HepG2 (cell line): ENCODE results near the gene SPHK1. TPM values are rescaled to one million over a fixed set of nuclear protein-coding genes. Genes with fewer than 3 reads are reported as not detected.

ENCODE experiments used
- HNRNPK ChIP-seq: fragments of 200-400 bp; formaldehyde crosslinking; IDR thresholded peaks from 2 replicates; pipeline ENCODE4 v1.6.1; 2018; ENCODE audit warnings: low read length, low read depth, moderate library complexity, mild to moderate bottlenecking; ENCODE audit not compliant: poor library complexity, severe bottlenecking
- JUND ChIP-seq: sonication (generic); formaldehyde crosslinking; IDR thresholded peaks from 2 replicates; pipeline ENCODE4 v1.8.0; 2022; ENCODE audit warnings: mild to moderate bottlenecking, missing genetic modification reagents
- NAIF1 ChIP-seq: sonication (generic); formaldehyde crosslinking; IDR thresholded peaks from 2 replicates; pipeline ENCODE4 v1.5.0; 2020; ENCODE audit warnings: mild to moderate bottlenecking, missing genetic modification reagents, borderline replicate concordance
- SETDB1 ChIP-seq: sonication (generic); formaldehyde crosslinking; IDR thresholded peaks from 2 replicates; pipeline ENCODE4 v1.5.1; 2020; ENCODE audit warnings: missing genetic modification reagents, mild to moderate bottlenecking, borderline replicate concordance
- ZFP41 ChIP-seq: sonication (generic); formaldehyde crosslinking; IDR thresholded peaks from 2 replicates; pipeline ENCODE4 v1.4.0; 2020; ENCODE audit warnings: mild to moderate bottlenecking, missing genetic modification reagents, borderline replicate concordance
- ZNF20 ChIP-seq: sonication (generic); formaldehyde crosslinking; IDR thresholded peaks from 2 replicates; pipeline ENCODE4 v1.4.0; 2020; ENCODE audit warnings: mild to moderate bottlenecking, moderate library complexity, missing genetic modification reagents
- ZNF772 ChIP-seq: sonication (generic); formaldehyde crosslinking; IDR thresholded peaks from 2 replicates; pipeline ENCODE4 v1.5.0; 2020; ENCODE audit warnings: mild to moderate bottlenecking, missing genetic modification reagents
- polyA plus RNA-seq, 8 experiments: library from polyadenylated mRNA; depleted of rRNA in 3 of 8; stranded (reverse) in 7 of 8; unstranded in 1 of 8; fragments of >200 nt; fragmentation: Illumina TruSeq in 4 of 8; extraction: Trizol in 4 of 8; gene quantifications; 2 replicates each; pipeline versions ENCODE4 v1.2.1 to v1.2.3, GENCODE V29; 2011 to 2016; ENCODE audit warnings: low read depth in 4 of 8, missing spikeins in 1 of 8, mixed read lengths in 1 of 8; ENCODE audit not compliant: insufficient read depth in 1 of 8
- total RNA-seq, 5 experiments: library from RNA; depleted of rRNA; stranded (reverse); fragments of >200 nt; fragmentation: Illumina TruSeq; extraction: Trizol; gene quantifications; 2 replicates each; pipeline ENCODE4 v1.2.3, GENCODE V29; 2016; ENCODE audit warnings: low read depth in 1 of 5
- TF ChIP-seq, protein P1 (sequence below): sonication (generic); formaldehyde crosslinking; IDR thresholded peaks from 2 replicates; pipeline ENCODE4 v1.4.0; 2020; ENCODE audit warnings: missing genetic modification reagents, borderline replicate concordance
- TF ChIP-seq, protein P2 (sequence below): sonication (generic); formaldehyde crosslinking; conservative IDR thresholded peaks from 2 replicates; pipeline ENCODE4 v1.8.0; 2022; ENCODE audit warnings: low read depth, missing genetic modification reagents

The SPHK1 gene
- total and polyA plus RNA-seq, 2 of the 13 experiments (the other 11 are each of a cell fraction or from before 2014, with no cell fraction given), result 129 to 160 TPM

DNA sequence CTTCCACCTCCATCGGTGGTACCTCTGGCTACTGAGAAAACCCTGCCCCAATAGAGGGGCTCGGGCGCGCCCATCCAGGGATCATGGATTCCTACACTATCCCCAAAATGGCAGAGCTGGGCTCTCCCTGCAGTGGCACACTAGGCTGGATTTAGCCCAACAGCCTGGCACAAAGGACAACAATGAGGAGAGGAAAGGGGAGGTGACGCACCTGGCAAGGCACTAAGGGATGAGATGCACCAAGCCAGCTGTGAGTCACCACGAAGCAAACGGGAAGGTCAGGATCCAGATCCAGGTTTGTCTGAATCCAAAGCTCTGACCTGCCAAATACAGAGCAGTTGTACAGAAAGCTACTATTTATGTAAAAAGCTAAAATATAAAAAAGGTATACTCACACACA is 50.5 kb downstream of the SPHK1 start (continued):
- TF ChIP-seq, protein P1, sequence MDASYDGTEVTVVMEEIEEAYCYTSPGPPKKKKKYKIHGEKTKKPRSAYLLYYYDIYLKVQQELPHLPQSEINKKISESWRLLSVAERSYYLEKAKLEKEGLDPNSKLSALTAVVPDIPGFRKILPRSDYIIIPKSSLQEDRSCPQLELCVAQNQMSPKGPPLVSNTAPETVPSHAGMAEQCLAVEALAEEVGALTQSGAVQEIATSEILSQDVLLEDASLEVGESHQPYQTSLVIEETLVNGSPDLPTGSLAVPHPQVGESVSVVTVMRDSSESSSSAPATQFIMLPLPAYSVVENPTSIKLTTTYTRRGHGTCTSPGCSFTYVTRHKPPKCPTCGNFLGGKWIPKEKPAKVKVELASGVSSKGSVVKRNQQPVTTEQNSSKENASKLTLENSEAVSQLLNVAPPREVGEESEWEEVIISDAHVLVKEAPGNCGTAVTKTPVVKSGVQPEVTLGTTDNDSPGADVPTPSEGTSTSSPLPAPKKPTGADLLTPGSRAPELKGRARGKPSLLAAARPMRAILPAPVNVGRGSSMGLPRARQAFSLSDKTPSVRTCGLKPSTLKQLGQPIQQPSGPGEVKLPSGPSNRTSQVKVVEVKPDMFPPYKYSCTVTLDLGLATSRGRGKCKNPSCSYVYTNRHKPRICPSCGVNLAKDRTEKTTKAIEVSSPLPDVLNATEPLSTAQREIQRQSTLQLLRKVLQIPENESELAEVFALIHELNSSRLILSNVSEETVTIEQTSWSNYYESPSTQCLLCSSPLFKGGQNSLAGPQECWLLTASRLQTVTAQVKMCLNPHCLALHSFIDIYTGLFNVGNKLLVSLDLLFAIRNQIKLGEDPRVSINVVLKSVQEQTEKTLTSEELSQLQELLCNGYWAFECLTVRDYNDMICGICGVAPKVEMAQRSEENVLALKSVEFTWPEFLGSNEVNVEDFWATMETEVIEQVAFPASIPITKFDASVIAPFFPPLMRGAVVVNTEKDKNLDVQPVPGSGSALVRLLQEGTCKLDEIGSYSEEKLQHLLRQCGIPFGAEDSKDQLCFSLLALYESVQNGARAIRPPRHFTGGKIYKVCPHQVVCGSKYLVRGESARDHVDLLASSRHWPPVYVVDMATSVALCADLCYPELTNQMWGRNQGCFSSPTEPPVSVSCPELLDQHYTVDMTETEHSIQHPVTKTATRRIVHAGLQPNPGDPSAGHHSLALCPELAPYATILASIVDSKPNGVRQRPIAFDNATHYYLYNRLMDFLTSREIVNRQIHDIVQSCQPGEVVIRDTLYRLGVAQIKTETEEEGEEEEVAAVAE (CRISPR knock-in tag), result no peak
- TF ChIP-seq HNRNPK (no peak), NAIF1 (CRISPR knock-in tag) (no peak), ZNF20 (CRISPR knock-in tag) (no peak), SETDB1 (no peak), ZNF772 (CRISPR knock-in tag) (no peak), JUND (CRISPR knock-in tag) (no peak), ZFP41 (no peak)
- TF ChIP-seq, protein P2, sequence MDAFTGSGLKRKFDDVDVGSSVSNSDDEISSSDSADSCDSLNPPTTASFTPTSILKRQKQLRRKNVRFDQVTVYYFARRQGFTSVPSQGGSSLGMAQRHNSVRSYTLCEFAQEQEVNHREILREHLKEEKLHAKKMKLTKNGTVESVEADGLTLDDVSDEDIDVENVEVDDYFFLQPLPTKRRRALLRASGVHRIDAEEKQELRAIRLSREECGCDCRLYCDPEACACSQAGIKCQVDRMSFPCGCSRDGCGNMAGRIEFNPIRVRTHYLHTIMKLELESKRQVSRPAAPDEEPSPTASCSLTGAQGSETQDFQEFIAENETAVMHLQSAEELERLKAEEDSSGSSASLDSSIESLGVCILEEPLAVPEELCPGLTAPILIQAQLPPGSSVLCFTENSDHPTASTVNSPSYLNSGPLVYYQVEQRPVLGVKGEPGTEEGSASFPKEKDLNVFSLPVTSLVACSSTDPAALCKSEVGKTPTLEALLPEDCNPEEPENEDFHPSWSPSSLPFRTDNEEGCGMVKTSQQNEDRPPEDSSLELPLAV (CRISPR knock-in tag), result no peak
